Esophagus squamous epithelium (tissue), 4 donors: Measurements from ENCODE around the gene CDC42.

Experiments used
- CTCF ChIP-seq, 6 experiments: fragments of 450-650 bp in 4 of 6; fragments of 200-600 bp in 2 of 6; sonication (generic) in 2 of 6; IDR thresholded peaks; one replicate each; pipeline ENCODE4 v1.5.1; 2016 to 2019; ENCODE audit warnings: antibody characterized with exemption in 6 of 6, mild to moderate bottlenecking in 4 of 6, moderate library complexity in 4 of 6
- POLR2A ChIP-seq, 4 donors: fragments of 450-650 bp; IDR thresholded peaks; one replicate each; pipeline ENCODE4 v1.6.1; 2017; ENCODE audit warnings: antibody characterized with exemption in 4 of 4, mild to moderate bottlenecking in 4 of 4, moderate library complexity in 3 of 4

- TF ChIP-seq POLR2A (IDR thresholded peaks at IDR 0.05) = no peak
- no peak for TF ChIP-seq CTCF (IDR thresholded peaks at IDR 0.05)
Measured at GRCh38 chr1:22044690-22045420, 7.7 kb upstream of the CDC42 start.
